Right lobe of liver (tissue), 4 donors: ENCODE data around the gene FBXL13.

ENCODE experiments used
- POLR2A ChIP-seq: fragments of 450-650 bp; IDR thresholded peaks from one replicate; pipeline ENCODE4 v1.6.1; 2017; ENCODE audit warnings: antibody characterized with exemption, mild to moderate bottlenecking
- TF ChIP-seq, protein P1 (sequence below), 4 donors: fragments of 200-600 bp in 3 of 4; fragments of 450-650 bp in 1 of 4; IDR thresholded peaks; one replicate each; pipeline versions ENCODE4 v1.5.1 to v1.8.0; 2016 to 2022; ENCODE audit warnings: antibody characterized with exemption in 4 of 4, mild to moderate bottlenecking in 2 of 4
- donor health status: DM: no; HTN: no; CAD: no.
- donor health status: DM: no; HTN: no; CAD: no.
- donor health status: DM: no; HTN: yes; CAD: no.

DNA sequence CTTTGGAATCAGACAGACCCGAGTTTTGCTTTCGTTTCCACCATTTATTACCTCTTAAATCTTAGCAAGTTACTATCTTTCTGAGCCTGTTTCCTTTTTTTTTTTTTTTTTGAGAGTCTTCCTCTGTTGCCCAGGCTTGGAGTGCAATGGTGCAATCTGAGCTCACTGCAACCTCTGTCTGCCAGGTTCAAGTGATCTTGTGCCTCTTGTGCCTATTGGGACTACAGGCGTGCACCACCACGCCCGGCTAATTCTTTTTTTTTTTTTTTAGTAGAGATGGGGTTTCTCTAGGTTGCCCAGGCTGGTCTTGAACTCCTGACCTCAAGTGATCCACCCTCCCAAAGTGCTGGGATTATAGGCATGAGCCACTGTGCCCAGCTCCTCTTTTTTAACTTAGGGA, 241.3 kb downstream of the FBXL13 start:
- TF ChIP-seq, protein P1, sequence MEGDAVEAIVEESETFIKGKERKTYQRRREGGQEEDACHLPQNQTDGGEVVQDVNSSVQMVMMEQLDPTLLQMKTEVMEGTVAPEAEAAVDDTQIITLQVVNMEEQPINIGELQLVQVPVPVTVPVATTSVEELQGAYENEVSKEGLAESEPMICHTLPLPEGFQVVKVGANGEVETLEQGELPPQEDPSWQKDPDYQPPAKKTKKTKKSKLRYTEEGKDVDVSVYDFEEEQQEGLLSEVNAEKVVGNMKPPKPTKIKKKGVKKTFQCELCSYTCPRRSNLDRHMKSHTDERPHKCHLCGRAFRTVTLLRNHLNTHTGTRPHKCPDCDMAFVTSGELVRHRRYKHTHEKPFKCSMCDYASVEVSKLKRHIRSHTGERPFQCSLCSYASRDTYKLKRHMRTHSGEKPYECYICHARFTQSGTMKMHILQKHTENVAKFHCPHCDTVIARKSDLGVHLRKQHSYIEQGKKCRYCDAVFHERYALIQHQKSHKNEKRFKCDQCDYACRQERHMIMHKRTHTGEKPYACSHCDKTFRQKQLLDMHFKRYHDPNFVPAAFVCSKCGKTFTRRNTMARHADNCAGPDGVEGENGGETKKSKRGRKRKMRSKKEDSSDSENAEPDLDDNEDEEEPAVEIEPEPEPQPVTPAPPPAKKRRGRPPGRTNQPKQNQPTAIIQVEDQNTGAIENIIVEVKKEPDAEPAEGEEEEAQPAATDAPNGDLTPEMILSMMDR (IDR thresholded peaks at IDR 0.05) = no peak
- no peak for TF ChIP-seq POLR2A
